HepG2 (cell line): ENCODE measurements around the gene CDK11B. TPM values are rescaled to one million over a fixed set of nuclear protein-coding genes. Genes with fewer than 3 reads are reported as not detected.

Source experiments
- ASH2L ChIP-seq: fragments of 300-600, 200-600 bp; sonication (generic); IDR thresholded peaks from 2 replicates; pipeline ENCODE4 v1.7.0; 2017; ENCODE audit warnings: low read depth, mild to moderate bottlenecking, moderate library complexity, mixed read lengths, low read length; ENCODE audit not compliant: insufficient read length
- ATF1 ChIP-seq: IDR thresholded peaks from 2 replicates; pipeline ENCODE4 v1.6.1; 2016; ENCODE audit warnings: mild to moderate bottlenecking, control low read depth
- BCL6 ChIP-seq: IDR thresholded peaks from 2 replicates; pipeline ENCODE4 v1.6.1; 2016; ENCODE audit warnings: missing genetic modification reagents, missing compliant biosample characterization
- CCDC6 ChIP-seq: sonication (generic); formaldehyde crosslinking; IDR thresholded peaks from 2 replicates; pipeline ENCODE4 v1.8.1; 2022; ENCODE audit warnings: mild to moderate bottlenecking, missing genetic modification reagents, moderate library complexity
- CREB3 ChIP-seq: sonication (generic); formaldehyde crosslinking; IDR thresholded peaks from 2 replicates; pipeline ENCODE4 v1.5.0; 2020; ENCODE audit warnings: missing genetic modification reagents
- JUND ChIP-seq: sonication (generic); formaldehyde crosslinking; IDR thresholded peaks from 2 replicates; pipeline ENCODE4 v1.8.0; 2022; ENCODE audit warnings: mild to moderate bottlenecking, missing genetic modification reagents
- KLF16 ChIP-seq, 2 experiments: sonication (generic) in 1 of 2; formaldehyde crosslinking in 1 of 2; IDR thresholded peaks; 2 replicates each; pipeline versions ENCODE4 v1.6.1 to v1.8.0; 2016 to 2023; ENCODE audit warnings: missing genetic modification reagents in 2 of 2, missing compliant biosample characterization in 1 of 2
- MAZ ChIP-seq, 2 experiments: sonication (generic) in 1 of 2; formaldehyde crosslinking in 1 of 2; IDR thresholded peaks; 2 replicates each; pipeline versions ENCODE4 v1.5.0 to v1.6.1; 2012 to 2020; ENCODE audit warnings: low read depth in 2 of 2, mild to moderate bottlenecking in 2 of 2, borderline replicate concordance in 1 of 2, improper control_type of control experiment in 1 of 2, low read length in 1 of 2, missing genetic modification reagents in 1 of 2, moderate library complexity in 1 of 2
- MED8 ChIP-seq: sonication (generic); formaldehyde crosslinking; IDR thresholded peaks from 2 replicates; pipeline ENCODE4 v1.8.1; 2023; ENCODE audit warnings: mild to moderate bottlenecking, missing genetic modification reagents; ENCODE audit not compliant: insufficient replicate concordance
- NFYB ChIP-seq: sonication (generic); formaldehyde crosslinking; IDR thresholded peaks from 2 replicates; pipeline ENCODE4 v1.4.0; 2020; ENCODE audit warnings: missing genetic modification reagents
- NR2C2 ChIP-seq: sonication (generic); formaldehyde crosslinking; IDR thresholded peaks from 2 replicates; pipeline ENCODE4 v1.4.0; 2020; ENCODE audit warnings: missing genetic modification reagents, mild to moderate bottlenecking, moderate library complexity, borderline replicate concordance
- POLR2A ChIP-seq, 2 experiments: IDR thresholded peaks; 2 replicates each; pipeline ENCODE4 v1.6.1; 2011; ENCODE audit warnings: low read depth in 2 of 2, low read length in 2 of 2, mild to moderate bottlenecking in 1 of 2, moderate library complexity in 1 of 2; ENCODE audit not compliant: insufficient read depth in 1 of 2
- SMAD3 ChIP-seq: sonication (generic); formaldehyde crosslinking; IDR thresholded peaks from 2 replicates; pipeline ENCODE4 v1.4.0; 2020; ENCODE audit warnings: missing genetic modification reagents
- SRF ChIP-seq: IDR thresholded peaks from 2 replicates; pipeline ENCODE4 v1.6.1; 2011; ENCODE audit warnings: mild to moderate bottlenecking, low read depth, low read length, moderate library complexity
- TBX3 ChIP-seq: fragments of 450-650 bp; IDR thresholded peaks from 2 replicates; pipeline ENCODE4 v1.6.1; 2017; ENCODE audit warnings: antibody characterized with exemption, mild to moderate bottlenecking, inconsistent platforms, borderline replicate concordance
- U2AF2 ChIP-seq: fragments of 200-400 bp; formaldehyde crosslinking; IDR thresholded peaks from 2 replicates; pipeline ENCODE4 v1.6.1; 2017; ENCODE audit warnings: low read depth, mild to moderate bottlenecking, low read length
- ZBTB37 ChIP-seq: sonication (generic); formaldehyde crosslinking; IDR thresholded peaks from 2 replicates; pipeline ENCODE4 v1.4.0; 2020; ENCODE audit warnings: mild to moderate bottlenecking, missing genetic modification reagents
- ZFP37 ChIP-seq: sonication (generic); formaldehyde crosslinking; IDR thresholded peaks from 2 replicates; pipeline ENCODE4 v1.4.0; 2020; ENCODE audit warnings: missing genetic modification reagents, borderline replicate concordance
- ZFP90 ChIP-seq: sonication (generic); formaldehyde crosslinking; IDR thresholded peaks from 2 replicates; pipeline ENCODE4 v1.8.0; 2022; ENCODE audit warnings: missing genetic modification reagents, mild to moderate bottlenecking, inconsistent platforms, borderline replicate concordance
- ZIK1 ChIP-seq: sonication (generic); formaldehyde crosslinking; IDR thresholded peaks from 2 replicates; pipeline ENCODE4 v1.5.0; 2020; ENCODE audit warnings: mild to moderate bottlenecking, low read depth, missing genetic modification reagents, borderline replicate concordance
- ZNF44 ChIP-seq: sonication (generic); formaldehyde crosslinking; IDR thresholded peaks from 2 replicates; pipeline ENCODE4 v1.5.1; 2020; ENCODE audit warnings: mild to moderate bottlenecking, missing genetic modification reagents
- ZNF619 ChIP-seq: sonication (generic); formaldehyde crosslinking; IDR thresholded peaks from 2 replicates; pipeline ENCODE4 v1.4.0; 2020; ENCODE audit warnings: mild to moderate bottlenecking, missing genetic modification reagents
- ZSCAN21 ChIP-seq: sonication (generic); formaldehyde crosslinking; IDR thresholded peaks from 2 replicates; pipeline ENCODE4 v1.8.0; 2022; ENCODE audit warnings: mild to moderate bottlenecking, missing genetic modification reagents, moderate library complexity, borderline replicate concordance
- polyA plus RNA-seq, 8 experiments: library from polyadenylated mRNA; depleted of rRNA in 3 of 8; stranded (reverse) in 7 of 8; unstranded in 1 of 8; fragments of >200 nt; fragmentation: Illumina TruSeq in 4 of 8; extraction: Trizol in 4 of 8; gene quantifications; 2 replicates each; pipeline versions ENCODE4 v1.2.1 to v1.2.3, GENCODE V29; 2011 to 2016; ENCODE audit warnings: low read depth in 4 of 8, missing spikeins in 1 of 8, mixed read lengths in 1 of 8; ENCODE audit not compliant: insufficient read depth in 1 of 8
- total RNA-seq, 5 experiments: library from RNA; depleted of rRNA; stranded (reverse); fragments of >200 nt; fragmentation: Illumina TruSeq; extraction: Trizol; gene quantifications; 2 replicates each; pipeline ENCODE4 v1.2.3, GENCODE V29; 2016; ENCODE audit warnings: low read depth in 1 of 5

The CDK11B gene
- total and polyA plus RNA-seq, 2 of the 13 experiments (the other 11 are each of a cell fraction or from before 2014, with no cell fraction given): 3.6 to 15.1 TPM

- TF ChIP-seq CREB3 (peak; percentile 43; the same call in 1 of the 2 replicates), KLF16 (CRISPR knock-in tag; IDR thresholded peaks at IDR 0.05) (peak in 1 of 2 experiments; percentile 47; a peak in 1 of 4 replicates), ZNF619 (CRISPR knock-in tag) (peak; percentile 79; the same call in 1 of the 2 replicates), MED8 (peak; percentile 43), ATF1 (CRISPR knock-in tag) (peak; percentile 87), ZFP90 (CRISPR knock-in tag) (0 out of 2 replicates have a peak, but pooled peaks have one; percentile 53), ZNF44 (CRISPR knock-in tag) (peak; percentile 22; the same call in 1 of the 2 replicates), ZIK1 (CRISPR knock-in tag) (0 out of 2 replicates have a peak, but pooled peaks have one; percentile 41), BCL6 (CRISPR knock-in tag) (0 out of 2 replicates have a peak, but pooled peaks have one; percentile 7), NFYB (CRISPR knock-in tag) (peak; percentile 55), ZSCAN21 (CRISPR knock-in tag) (peak; percentile 17; the same call in 1 of the 2 replicates), JUND (CRISPR knock-in tag) (peak; percentile 57; the same call in 1 of the 2 replicates), ASH2L (peak; percentile 89), CCDC6 (CRISPR knock-in tag) (peak; percentile 88; the same call in 1 of the 2 replicates), ZFP37 (CRISPR knock-in tag) (no peak), ZBTB37 (CRISPR knock-in tag) (no peak), SMAD3 (CRISPR knock-in tag) (no peak), U2AF2 (no peak), NR2C2 (CRISPR knock-in tag) (peak; percentile 87), TBX3 (no peak), MAZ (IDR thresholded peaks at IDR 0.05; ENCODE audit: borderline replicate concordance, low read depth, low read length) (peak; percentile 79; the same call in 1 of the 2 replicates), MAZ (CRISPR knock-in tag; IDR thresholded peaks at IDR 0.05; ENCODE audit: low read depth) (peak; percentile 87; the same call in 1 of the 2 replicates), SRF (peak; percentile 59), POLR2A (IDR thresholded peaks at IDR 0.05; ENCODE audit: insufficient read depth in 1 of 2, low read depth in 2 of 2, low read length in 2 of 2) (peak in 1 of 2 experiments; percentile 85; a peak in 2 of 4 replicates)
These were observed 43.4 kb downstream of the CDK11B start, which contains the start of gene MIB2 (continued) for GRCh38 chr1:1615256-1616044.
